SK-N-SH (cell line): Measurements from ENCODE around the gene MUSK.

Experiments used
- CHD2 ChIP-seq: fragments of 150-350 bp; IDR thresholded peaks from 2 replicates; pipeline ENCODE4 v1.6.1; 2018; ENCODE audit warnings: low read length; ENCODE audit not compliant: partially characterized antibody
- ELF1 ChIP-seq: IDR thresholded peaks from 2 replicates; pipeline ENCODE4 v1.4.0; 2012
- GABPA ChIP-seq: IDR thresholded peaks from 2 replicates; pipeline ENCODE4 v1.4.0; 2012; ENCODE audit warnings: low read depth, mild to moderate bottlenecking
- GATA2 ChIP-seq: sonication (generic); formaldehyde crosslinking; IDR thresholded peaks from 2 replicates; pipeline ENCODE4 v1.5.0; 2020; ENCODE audit warnings: mild to moderate bottlenecking, missing genetic modification reagents
- MEF2A ChIP-seq: IDR thresholded peaks from 2 replicates; pipeline ENCODE4 v1.4.0; 2012; ENCODE audit warnings: low read depth, borderline replicate concordance
- MXI1 ChIP-seq: IDR thresholded peaks from 2 replicates; pipeline ENCODE4 v1.6.1; 2012; ENCODE audit warnings: mild to moderate bottlenecking, low read depth, low read length, improper control_type of control experiment
- RXRA ChIP-seq: IDR thresholded peaks from 2 replicates; pipeline ENCODE4 v1.4.0; 2012; ENCODE audit warnings: low read depth, mild to moderate bottlenecking, borderline replicate concordance
- SMC3 ChIP-seq: IDR thresholded peaks from 2 replicates; pipeline ENCODE4 v1.6.1; 2012; ENCODE audit warnings: low read depth, low read length, improper control_type of control experiment
- TEAD4 ChIP-seq: IDR thresholded peaks from 2 replicates; pipeline ENCODE4 v1.4.0; 2012; ENCODE audit warnings: mild to moderate bottlenecking, borderline replicate concordance; ENCODE audit not compliant: insufficient read depth
- TF ChIP-seq, protein P1 (sequence below): fragments of 200-600 bp; sonication (generic); IDR thresholded peaks from 2 replicates; pipeline ENCODE4 v1.6.1; 2017; ENCODE audit warnings: antibody characterized with exemption, mild to moderate bottlenecking, moderate library complexity
- TF ChIP-seq, protein P2 (sequence below): IDR thresholded peaks from 2 replicates; pipeline ENCODE4 v1.4.0; 2012; ENCODE audit warnings: low read depth

DNA sequence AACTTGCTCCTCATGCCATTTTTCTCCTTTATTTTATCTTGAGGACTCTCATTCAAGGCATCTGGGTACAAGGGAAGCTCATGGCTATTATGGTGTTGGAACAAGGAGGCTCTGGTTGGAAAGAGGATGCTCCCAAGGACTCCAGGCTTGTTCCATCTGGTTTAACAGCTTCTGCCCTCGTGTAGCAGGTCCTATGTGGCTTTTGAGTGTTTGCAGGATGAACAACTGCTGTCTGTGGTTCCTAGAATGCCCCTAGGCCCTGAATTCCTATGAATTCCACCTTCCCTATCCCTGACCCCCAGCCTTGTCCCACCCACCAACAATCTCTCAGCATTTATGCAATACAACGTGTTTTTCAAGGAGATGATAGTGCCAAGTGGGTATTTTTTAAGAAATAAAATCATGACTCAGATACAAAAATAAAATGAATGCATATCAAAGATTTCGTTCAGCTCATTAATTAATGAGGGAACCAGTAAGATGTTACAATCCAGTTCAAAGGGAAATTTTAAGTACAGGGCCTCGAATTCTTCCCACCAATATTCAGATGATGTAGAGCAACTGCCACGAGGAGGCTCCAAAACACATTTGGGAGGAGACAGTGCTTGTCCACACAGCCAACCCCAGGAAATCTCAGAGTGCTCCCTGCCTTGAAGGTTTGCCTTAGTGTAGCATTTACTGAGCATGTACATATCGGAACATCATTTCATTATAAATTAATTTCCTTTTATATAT, 182.0 kb downstream of the MUSK start:
- TF ChIP-seq, protein P1, sequence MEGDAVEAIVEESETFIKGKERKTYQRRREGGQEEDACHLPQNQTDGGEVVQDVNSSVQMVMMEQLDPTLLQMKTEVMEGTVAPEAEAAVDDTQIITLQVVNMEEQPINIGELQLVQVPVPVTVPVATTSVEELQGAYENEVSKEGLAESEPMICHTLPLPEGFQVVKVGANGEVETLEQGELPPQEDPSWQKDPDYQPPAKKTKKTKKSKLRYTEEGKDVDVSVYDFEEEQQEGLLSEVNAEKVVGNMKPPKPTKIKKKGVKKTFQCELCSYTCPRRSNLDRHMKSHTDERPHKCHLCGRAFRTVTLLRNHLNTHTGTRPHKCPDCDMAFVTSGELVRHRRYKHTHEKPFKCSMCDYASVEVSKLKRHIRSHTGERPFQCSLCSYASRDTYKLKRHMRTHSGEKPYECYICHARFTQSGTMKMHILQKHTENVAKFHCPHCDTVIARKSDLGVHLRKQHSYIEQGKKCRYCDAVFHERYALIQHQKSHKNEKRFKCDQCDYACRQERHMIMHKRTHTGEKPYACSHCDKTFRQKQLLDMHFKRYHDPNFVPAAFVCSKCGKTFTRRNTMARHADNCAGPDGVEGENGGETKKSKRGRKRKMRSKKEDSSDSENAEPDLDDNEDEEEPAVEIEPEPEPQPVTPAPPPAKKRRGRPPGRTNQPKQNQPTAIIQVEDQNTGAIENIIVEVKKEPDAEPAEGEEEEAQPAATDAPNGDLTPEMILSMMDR, result no peak
- TF ChIP-seq, protein P2, sequence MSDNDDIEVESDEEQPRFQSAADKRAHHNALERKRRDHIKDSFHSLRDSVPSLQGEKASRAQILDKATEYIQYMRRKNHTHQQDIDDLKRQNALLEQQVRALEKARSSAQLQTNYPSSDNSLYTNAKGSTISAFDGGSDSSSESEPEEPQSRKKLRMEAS, result no peak
- TF ChIP-seq CHD2 (no peak), TEAD4 (no peak), RXRA (no peak), MXI1 (no peak), SMC3 (no peak), GATA2 (no peak), MEF2A (no peak), ELF1 (no peak), GABPA (no peak)
